HL-60 (cell line): ENCODE data around the gene PEX26.
"Not testable (repeated sequence)": the region's sequence is repeated elsewhere in the genome, so short reads cannot be mapped to it uniquely, and the experiment has no call there.

Source experiments
- DNase-seq, 2 experiments: peaks; one replicate each; pipeline ENCODE4 v3.0.0-alpha.2; 2010 to 2020; ENCODE audit warnings: low read depth in 1 of 2, low spot score in 1 of 2
- H3K27ac ChIP-seq: fragments of 250-450 bp; sonication (Bioruptor Pico); replicated peaks from 2 replicates; pipeline ENCODE4 v1.5.1; 2020; ENCODE audit warnings: mild to moderate bottlenecking, moderate library complexity
- H3K27me3 ChIP-seq: fragments of 250-450 bp; sonication (Bioruptor Pico); 2 replicates; pipeline ENCODE4 v1.5.1; 2021; ENCODE audit warnings: mild to moderate bottlenecking, moderate library complexity; ENCODE audit not compliant: insufficient read depth, poor library complexity, severe bottlenecking
- H3K4me3 ChIP-seq: replicated peaks from 2 replicates; pipeline ENCODE4 v1.5.1; 2011; ENCODE audit warnings: mild to moderate bottlenecking, control low read depth, low read length; ENCODE audit not compliant: insufficient read depth
- GABPA ChIP-seq: IDR thresholded peaks from 2 replicates; pipeline ENCODE4 v1.6.1; 2012; ENCODE audit warnings: low read depth
- POLR2AphosphoS5 ChIP-seq: IDR thresholded peaks from 2 replicates; pipeline ENCODE4 v1.6.1; 2012; ENCODE audit warnings: low read depth
- REST ChIP-seq: IDR thresholded peaks from 2 replicates; pipeline ENCODE4 v1.6.1; 2012; ENCODE audit warnings: low read depth; ENCODE audit not compliant: insufficient replicate concordance
- SPI1 ChIP-seq: IDR thresholded peaks from 2 replicates; pipeline ENCODE4 v1.6.1; 2012; ENCODE audit warnings: low read depth, mild to moderate bottlenecking, borderline replicate concordance
- TF ChIP-seq, protein P1 (sequence below): IDR thresholded peaks from one replicate; pipeline ENCODE4 v1.5.1; 2011; ENCODE audit warnings: low read length, control low read depth, inconsistent platforms; ENCODE audit not compliant: insufficient read depth

The PEX26 gene

GRCh38 chr22:18101536-18101935 is 23.7 kb downstream of the PEX26 start:
- TF ChIP-seq REST (no peak), GABPA (no peak), SPI1 (no peak), POLR2AphosphoS5 (no peak)
- TF ChIP-seq, protein P1, sequence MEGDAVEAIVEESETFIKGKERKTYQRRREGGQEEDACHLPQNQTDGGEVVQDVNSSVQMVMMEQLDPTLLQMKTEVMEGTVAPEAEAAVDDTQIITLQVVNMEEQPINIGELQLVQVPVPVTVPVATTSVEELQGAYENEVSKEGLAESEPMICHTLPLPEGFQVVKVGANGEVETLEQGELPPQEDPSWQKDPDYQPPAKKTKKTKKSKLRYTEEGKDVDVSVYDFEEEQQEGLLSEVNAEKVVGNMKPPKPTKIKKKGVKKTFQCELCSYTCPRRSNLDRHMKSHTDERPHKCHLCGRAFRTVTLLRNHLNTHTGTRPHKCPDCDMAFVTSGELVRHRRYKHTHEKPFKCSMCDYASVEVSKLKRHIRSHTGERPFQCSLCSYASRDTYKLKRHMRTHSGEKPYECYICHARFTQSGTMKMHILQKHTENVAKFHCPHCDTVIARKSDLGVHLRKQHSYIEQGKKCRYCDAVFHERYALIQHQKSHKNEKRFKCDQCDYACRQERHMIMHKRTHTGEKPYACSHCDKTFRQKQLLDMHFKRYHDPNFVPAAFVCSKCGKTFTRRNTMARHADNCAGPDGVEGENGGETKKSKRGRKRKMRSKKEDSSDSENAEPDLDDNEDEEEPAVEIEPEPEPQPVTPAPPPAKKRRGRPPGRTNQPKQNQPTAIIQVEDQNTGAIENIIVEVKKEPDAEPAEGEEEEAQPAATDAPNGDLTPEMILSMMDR = no peak
- H3K27ac ChIP-seq = no peak overlapping the region
- H3K4me3 ChIP-seq = no peak overlapping the region
- peak in 1 of 2 experiments; percentile 46 for DNase-seq
- no peaks in the 10 kb centered on the region for H3K27me3 ChIP-seq

DNA sequence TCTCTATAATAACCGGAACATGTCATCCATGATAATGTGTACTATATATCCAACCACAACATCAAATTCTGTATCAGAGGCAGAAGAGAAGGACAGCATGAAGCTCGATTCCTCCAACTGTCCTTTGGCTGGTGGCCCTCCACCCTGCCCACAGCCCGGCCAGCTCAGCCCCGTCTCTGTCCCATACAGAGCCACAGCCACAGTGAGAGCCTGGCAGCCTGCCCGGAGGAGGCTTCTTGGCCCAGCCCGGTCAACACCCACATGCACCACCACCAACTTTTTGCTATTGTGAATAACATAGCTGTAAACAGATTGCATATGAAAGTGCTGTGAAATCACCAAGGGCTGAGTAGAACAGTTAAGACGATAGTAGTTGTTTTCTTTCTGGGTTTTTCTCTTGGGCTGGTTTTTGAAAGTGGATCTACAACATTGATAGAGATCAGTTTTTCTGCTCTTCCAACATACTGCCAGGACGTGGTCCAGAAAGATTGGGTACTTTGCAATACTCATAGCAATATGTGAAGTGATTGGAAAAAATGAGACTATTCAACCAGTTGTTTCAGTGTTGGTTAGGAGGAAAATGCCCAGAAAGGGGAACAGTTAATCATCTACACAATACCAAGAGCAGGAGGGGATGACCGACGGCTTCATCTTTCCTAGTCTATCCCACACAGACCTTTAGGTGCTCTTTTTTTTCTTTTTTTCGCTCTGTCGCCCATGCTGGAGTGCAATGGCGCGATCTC is 25.9 kb downstream of the PEX26 start:
- TF ChIP-seq POLR2AphosphoS5 (no peak), SPI1 (no peak), REST (no peak), GABPA (no peak)
- TF ChIP-seq, protein P1 = no peak
- Histone ChIP-seq H3K4me3 (no peak overlapping the region), H3K27ac (no peak overlapping the region), H3K27me3 (no peaks in the 10 kb centered on the region)
- DNase-seq = no peak

DNA sequence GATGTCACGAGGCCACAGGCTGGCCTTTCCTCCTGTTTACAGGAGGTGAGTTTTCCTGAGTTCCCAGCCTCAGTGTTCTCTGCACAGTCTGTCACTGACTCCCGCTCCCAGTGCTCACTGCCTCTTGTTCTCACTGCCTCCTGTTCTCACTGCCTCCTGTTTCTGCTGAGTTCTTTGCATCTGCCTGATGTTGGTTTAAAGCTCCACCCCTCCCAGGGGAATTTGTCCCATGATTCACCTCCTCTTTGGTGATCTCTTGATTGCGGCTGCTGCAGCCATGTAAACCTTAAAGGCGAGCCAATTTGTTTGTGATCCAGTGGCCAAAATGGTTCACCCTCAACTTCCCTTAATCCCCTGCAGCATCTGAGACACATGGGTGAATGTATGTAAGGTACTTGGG is 26.8 kb downstream of the PEX26 start:
- no peak for DNase-seq
- TF ChIP-seq SPI1 (no peak), POLR2AphosphoS5 (no peak), GABPA (no peak), REST (no peak)
- TF ChIP-seq, protein P1 = no peak
- Histone ChIP-seq H3K27ac (no peak overlapping the region), H3K4me3 (no peak overlapping the region), H3K27me3 (peaks cover 2% of the 10 kb centered on the region)

- H3K27ac ChIP-seq, H3K4me3 ChIP-seq, DNase-seq: not testable (repeated sequence)
- H3K27me3 ChIP-seq = peaks cover 14% of the 10 kb centered on the region
These were observed 28.2 kb downstream of the PEX26 start for GRCh38 chr22:18105981-18106380.

GRCh38 chr22:18106550-18107341 is 29.0 kb downstream of the PEX26 start:
- not testable (repeated sequence) for H3K4me3 ChIP-seq, H3K27ac ChIP-seq, DNase-seq
- peaks cover 17% of the 10 kb centered on the region for H3K27me3 ChIP-seq
